Neural crest cell (in vitro differentiated cells): Measurements from ENCODE around the gene TSSK3. TPM values are rescaled to one million over a fixed set of nuclear protein-coding genes. Genes with fewer than 3 reads are reported as not detected.
A peak's percentile ranks its signal among the peaks of the same experiment; 100 is the strongest.

Experiments
- DNase-seq: peaks from one replicate; pipeline ENCODE4 v3.0.0; 2021; ENCODE audit warnings: low read depth, mixed read lengths, low spot score
- H3K27ac Mint-ChIP-seq: one replicate; pipeline ENCODE4 v1.8.0; 2021; ENCODE audit warnings: mild to moderate bottlenecking, mixed read lengths; ENCODE audit not compliant: unreplicated experiment
- H3K27me3 Mint-ChIP-seq: 2 replicates; pipeline ENCODE4 v1.8.0; 2021; ENCODE audit warnings: low read depth, mild to moderate bottlenecking, mixed read lengths
- H3K36me3 Mint-ChIP-seq: 2 replicates; pipeline ENCODE4 v1.8.0; 2021; ENCODE audit warnings: low read depth, mild to moderate bottlenecking, mixed read lengths
- H3K4me1 Mint-ChIP-seq: 2 replicates; pipeline ENCODE4 v1.8.0; 2021; ENCODE audit warnings: mixed read lengths
- H3K4me3 Mint-ChIP-seq: one replicate; pipeline ENCODE4 v1.8.0; 2021; ENCODE audit warnings: mild to moderate bottlenecking, mixed read lengths
- H3K9me3 Mint-ChIP-seq: 2 replicates; pipeline ENCODE4 v1.8.0; 2021; ENCODE audit warnings: mixed read lengths
- CTCF ChIP-seq: fragments of 200-600 bp; sonication (generic); conservative IDR thresholded peaks from 2 replicates; pipeline ENCODE4 v1.5.0; 2021; ENCODE audit warnings: antibody characterized with exemption, mild to moderate bottlenecking
- total RNA-seq: library from RNA; stranded (reverse); gene quantifications from 2 replicates; pipeline ENCODE4 v1.2.1, GENCODE V29; 2021

TSSK3 gene
- total RNA-seq, 1 donor from 2014 or later, result 2.2 TPM

DNA sequence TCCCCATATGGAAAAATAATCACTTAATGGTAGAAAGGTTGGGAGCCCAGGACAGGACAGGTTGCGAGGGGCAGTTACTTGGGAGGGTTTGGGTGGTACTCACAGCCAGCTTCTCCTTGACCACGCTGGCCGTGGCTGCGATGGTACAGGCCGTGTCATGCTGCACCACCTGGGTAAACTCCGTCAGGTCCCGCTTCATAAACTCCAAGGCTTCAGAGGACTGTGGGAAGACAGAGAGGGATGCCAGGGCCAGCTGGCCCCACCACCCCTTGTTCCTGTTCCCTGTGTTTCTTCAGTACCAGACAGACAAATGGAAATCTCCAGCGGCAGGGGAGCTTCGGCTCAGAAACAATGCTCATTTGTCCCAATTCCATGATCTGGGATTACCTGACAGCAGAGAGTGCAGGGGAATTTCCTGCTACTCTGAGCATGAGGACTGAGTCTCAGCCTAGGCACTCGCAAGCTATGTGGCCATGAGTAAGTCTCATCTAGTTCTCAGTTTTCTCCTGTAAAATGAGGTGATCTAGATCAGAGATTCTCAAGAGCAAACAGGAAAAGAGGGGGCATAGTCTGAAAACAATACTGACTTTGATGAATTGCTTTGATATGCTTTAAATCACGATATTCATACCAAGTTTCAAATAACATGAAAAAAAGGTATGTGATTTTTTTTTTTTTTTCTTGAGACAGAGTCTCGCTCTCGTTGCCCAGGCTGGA lies 24.5 kb downstream of the TSSK3 start:
- Mint-ChIP-seq H3K9me3 (no peaks in the 10 kb centered on the region), H3K4me3 (no peak overlapping the region), H3K27ac (no peak overlapping the region), H3K36me3 (peaks cover 7% of the 10 kb centered on the region), H3K27me3 (no peaks in the 10 kb centered on the region), H3K4me1 (no peaks in the 10 kb centered on the region)
- DNase-seq, result no peak
- TF ChIP-seq CTCF, result no peak

DNA sequence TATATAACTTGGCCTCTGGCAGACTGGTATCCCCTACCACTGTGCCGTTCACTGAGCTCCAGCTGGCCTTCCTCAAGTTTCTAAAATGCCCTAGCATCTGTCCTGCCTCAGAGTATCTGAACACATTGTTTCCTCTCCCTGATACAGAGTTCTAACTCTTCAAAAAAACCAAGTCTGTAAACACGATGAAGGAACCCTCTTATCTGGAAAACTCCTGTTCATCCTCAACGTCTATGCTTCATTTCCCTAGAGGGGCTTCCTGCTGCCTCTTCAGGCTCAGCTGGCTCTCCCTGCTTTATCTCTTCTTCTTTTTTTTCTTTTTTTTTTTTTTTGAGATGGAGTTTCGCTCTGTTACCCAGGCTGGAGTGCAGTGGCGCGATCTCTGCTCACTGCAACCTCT lies 26.3 kb downstream of the TSSK3 start:
- TF ChIP-seq CTCF, result no peak
- no peaks in the 10 kb centered on the region for H3K27me3 Mint-ChIP-seq
- H3K4me1 Mint-ChIP-seq, result peaks cover 6% of the 10 kb centered on the region
- H3K9me3 Mint-ChIP-seq, result no peaks in the 10 kb centered on the region
- no peak overlapping the region for H3K4me3 Mint-ChIP-seq
- no peak overlapping the region for H3K27ac Mint-ChIP-seq
- DNase-seq, result no peak
- peaks cover 7% of the 10 kb centered on the region for H3K36me3 Mint-ChIP-seq

DNA sequence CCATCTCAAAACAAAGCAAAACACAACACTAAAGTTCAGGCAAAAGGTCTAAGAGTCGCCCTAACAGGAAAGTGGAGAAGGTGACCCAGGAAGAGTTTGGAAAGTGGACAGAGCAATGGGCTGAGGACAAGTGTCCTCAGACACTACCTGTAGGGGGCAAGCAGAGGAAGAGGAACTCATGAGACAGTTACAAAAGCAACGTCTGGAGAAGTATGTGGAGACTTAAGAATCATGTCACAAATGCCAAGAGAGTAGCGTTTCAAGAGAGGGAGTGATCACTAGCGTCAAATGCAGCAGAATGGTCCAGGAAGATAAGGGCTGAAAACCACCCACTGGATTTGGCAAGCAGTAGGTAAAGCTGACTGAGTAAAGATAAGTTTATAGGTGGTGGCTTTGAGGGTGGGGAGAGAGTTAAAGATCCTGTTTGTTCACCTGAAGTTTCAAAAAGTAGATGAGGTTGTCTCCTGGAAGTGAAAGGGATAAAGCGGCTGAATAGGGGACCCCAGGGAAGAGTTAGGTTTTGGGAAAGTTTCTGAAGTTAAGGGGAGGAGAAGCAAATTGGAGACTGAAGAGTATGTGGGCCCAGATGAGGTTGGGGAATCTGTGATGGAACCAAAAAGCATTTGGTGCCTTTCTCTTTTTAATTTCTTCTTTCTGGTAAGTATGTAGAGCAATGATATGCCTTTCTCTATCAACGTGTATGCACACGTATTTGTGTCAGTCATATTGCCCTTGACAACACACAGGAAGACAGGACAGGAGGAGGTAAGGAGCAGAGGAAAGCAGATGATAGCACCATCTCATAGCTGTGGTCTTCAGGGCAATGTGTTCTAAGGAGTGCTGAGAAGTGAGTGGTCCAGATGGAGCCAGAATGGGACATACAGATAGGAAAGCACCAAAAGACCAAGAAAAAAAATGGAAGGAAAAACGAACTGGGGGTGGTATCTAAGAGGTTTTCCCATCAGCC lies 28.8 kb downstream of the TSSK3 start:
- no peak for DNase-seq
- Mint-ChIP-seq H3K27ac (no peak overlapping the region), H3K9me3 (no peaks in the 10 kb centered on the region), H3K4me3 (no peak overlapping the region), H3K36me3 (peaks cover 4% of the 10 kb centered on the region), H3K4me1 (peaks cover 25% of the 10 kb centered on the region), H3K27me3 (no peaks in the 10 kb centered on the region)
- no peak for TF ChIP-seq CTCF

DNA sequence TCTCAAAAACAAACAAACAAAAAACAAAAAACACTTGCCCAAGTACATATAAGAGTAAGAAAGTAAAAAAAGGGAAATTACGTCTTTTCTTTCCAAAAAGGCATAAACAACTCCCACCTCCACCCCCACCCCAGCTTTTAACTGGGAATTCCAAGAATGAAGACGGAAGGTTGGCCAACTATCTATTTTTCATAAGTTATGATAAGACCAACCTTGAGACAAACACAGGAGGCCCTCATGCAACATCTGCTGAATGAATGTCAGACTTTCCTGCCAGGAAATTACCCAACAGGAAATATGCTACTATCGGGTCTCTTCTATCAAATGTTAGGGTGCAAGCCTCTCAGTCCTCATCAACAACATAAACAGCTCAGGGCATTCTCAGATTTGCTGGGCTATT lies 30.0 kb downstream of the TSSK3 start:
- Mint-ChIP-seq H3K27me3 (no peaks in the 10 kb centered on the region), H3K9me3 (no peaks in the 10 kb centered on the region), H3K4me3 (peak overlapping the region; percentile 62), H3K4me1 (peaks cover 25% of the 10 kb centered on the region), H3K36me3 (no peaks in the 10 kb centered on the region), H3K27ac (no peak overlapping the region)
- no peak for DNase-seq
- TF ChIP-seq CTCF, result no peak

- TF ChIP-seq CTCF, result no peak
- H3K4me3 Mint-ChIP-seq, result peak overlapping the region; percentile 93
- H3K4me1 Mint-ChIP-seq, result peaks cover 25% of the 10 kb centered on the region
- peak overlapping the region; percentile 100 for H3K27ac Mint-ChIP-seq
- no peak for DNase-seq
- no peaks in the 10 kb centered on the region for H3K9me3 Mint-ChIP-seq
- H3K27me3 Mint-ChIP-seq, result no peaks in the 10 kb centered on the region
- H3K36me3 Mint-ChIP-seq, result no peaks in the 10 kb centered on the region
Measured at GRCh38 chr1:32393136-32393535, 30.8 kb downstream of the TSSK3 start.
